ENCODE measurements around the gene SLC2A11.
"Not testable (repeated sequence)": the region's sequence is repeated elsewhere in the genome, so short reads cannot be mapped to it uniquely, and the experiment has no call there.

The SLC2A11 gene

GRCh38 chr22:23907423-23907822, 49.7 kb downstream of the SLC2A11 start:
- WGBS, 2 experiments: 68% methylated on average over 9 of the region's 10 CpGs
- not testable (repeated sequence) for H3K27me3 ChIP-seq (ENCODE audit: control insufficient read depth, insufficient read depth, low read length, poor library complexity, severe bottlenecking); H3K4me3 ChIP-seq (ENCODE audit: insufficient read depth, low read depth, low read length); H3K27ac ChIP-seq (ENCODE audit: insufficient read depth, low read depth, low read length, poor library complexity, severe bottlenecking); H3K4me1 ChIP-seq (ENCODE audit: control insufficient read depth, insufficient read depth, low read length); H3K36me3 ChIP-seq (ENCODE audit: control insufficient read depth, insufficient read depth, low read length); H3K9me3 ChIP-seq (ENCODE audit: control insufficient read depth, low read length)

GRCh38 chr22:23908587-23909205, 51.0 kb downstream of the SLC2A11 start:
- H3K4me1 ChIP-seq (ENCODE audit: control insufficient read depth, insufficient read depth, low read length): no peaks in the 10 kb centered on the region
- WGBS, 2 experiments: 79 to 81% methylated on average over 11 of the region's 11 CpGs
- H3K36me3 ChIP-seq (ENCODE audit: control insufficient read depth, insufficient read depth, low read length): no peaks in the 10 kb centered on the region
- no peak overlapping the region for H3K4me3 ChIP-seq (ENCODE audit: insufficient read depth, low read depth, low read length)
- no peaks in the 10 kb centered on the region for H3K9me3 ChIP-seq (ENCODE audit: control insufficient read depth, low read length)
- no peak overlapping the region for H3K27ac ChIP-seq (ENCODE audit: insufficient read depth, low read depth, low read length, poor library complexity, severe bottlenecking)
- H3K27me3 ChIP-seq (ENCODE audit: control insufficient read depth, insufficient read depth, low read length, poor library complexity, severe bottlenecking): no peaks in the 10 kb centered on the region

- Histone ChIP-seq H3K4me1 (ENCODE audit: control insufficient read depth, insufficient read depth, low read length) (no peaks in the 10 kb centered on the region), H3K27me3 (ENCODE audit: control insufficient read depth, insufficient read depth, low read length, poor library complexity, severe bottlenecking) (no peaks in the 10 kb centered on the region), H3K4me3 (ENCODE audit: insufficient read depth, low read depth, low read length) (no peak overlapping the region), H3K27ac (ENCODE audit: insufficient read depth, low read depth, low read length, poor library complexity, severe bottlenecking) (no peak overlapping the region), H3K9me3 (ENCODE audit: control insufficient read depth, low read length) (no peaks in the 10 kb centered on the region), H3K36me3 (ENCODE audit: control insufficient read depth, insufficient read depth, low read length) (no peaks in the 10 kb centered on the region)
- 89% methylated on average over 5 to 6 of the region's 6 CpGs for WGBS, 2 experiments
These were observed 51.7 kb downstream of the SLC2A11 start for GRCh38 chr22:23909296-23909898.

- H3K4me1 ChIP-seq (ENCODE audit: control insufficient read depth, insufficient read depth, low read length): no peaks in the 10 kb centered on the region
- no peak overlapping the region for H3K4me3 ChIP-seq (ENCODE audit: insufficient read depth, low read depth, low read length)
- H3K27ac ChIP-seq (ENCODE audit: insufficient read depth, low read depth, low read length, poor library complexity, severe bottlenecking): no peak overlapping the region
- no peaks in the 10 kb centered on the region for H3K27me3 ChIP-seq (ENCODE audit: control insufficient read depth, insufficient read depth, low read length, poor library complexity, severe bottlenecking)
- 90 to 93% methylated on average over 3 of the region's 3 CpGs for WGBS, 2 experiments
- H3K9me3 ChIP-seq (ENCODE audit: control insufficient read depth, low read length): no peaks in the 10 kb centered on the region
- no peaks in the 10 kb centered on the region for H3K36me3 ChIP-seq (ENCODE audit: control insufficient read depth, insufficient read depth, low read length)
These were observed 53.0 kb downstream of the SLC2A11 start for GRCh38 chr22:23910496-23911190.

GRCh38 chr22:23911318-23911980, 53.8 kb downstream of the SLC2A11 start:
- Histone ChIP-seq H3K4me1 (ENCODE audit: control insufficient read depth, insufficient read depth, low read length) (no peaks in the 10 kb centered on the region), H3K27ac (ENCODE audit: insufficient read depth, low read depth, low read length, poor library complexity, severe bottlenecking) (no peak overlapping the region), H3K27me3 (ENCODE audit: control insufficient read depth, insufficient read depth, low read length, poor library complexity, severe bottlenecking) (no peaks in the 10 kb centered on the region), H3K9me3 (ENCODE audit: control insufficient read depth, low read length) (no peaks in the 10 kb centered on the region), H3K36me3 (ENCODE audit: control insufficient read depth, insufficient read depth, low read length) (no peaks in the 10 kb centered on the region), H3K4me3 (ENCODE audit: insufficient read depth, low read depth, low read length) (no peak overlapping the region)
- 96 to 97% methylated on average over 12 of the region's 12 CpGs for WGBS, 2 experiments

GRCh38 chr22:23912293-23912903, 54.7 kb downstream of the SLC2A11 start:
- Histone ChIP-seq H3K27me3 (ENCODE audit: control insufficient read depth, insufficient read depth, low read length, poor library complexity, severe bottlenecking) (no peaks in the 10 kb centered on the region), H3K4me1 (ENCODE audit: control insufficient read depth, insufficient read depth, low read length) (no peaks in the 10 kb centered on the region), H3K27ac (ENCODE audit: insufficient read depth, low read depth, low read length, poor library complexity, severe bottlenecking) (no peak overlapping the region), H3K4me3 (ENCODE audit: insufficient read depth, low read depth, low read length) (no peak overlapping the region), H3K9me3 (ENCODE audit: control insufficient read depth, low read length) (no peaks in the 10 kb centered on the region), H3K36me3 (ENCODE audit: control insufficient read depth, insufficient read depth, low read length) (no peaks in the 10 kb centered on the region)
- 93 to 95% methylated on average over 9 of the region's 9 CpGs for WGBS, 2 experiments

GRCh38 chr22:23913306-23913660, 55.6 kb downstream of the SLC2A11 start:
- Histone ChIP-seq H3K27ac (ENCODE audit: insufficient read depth, low read depth, low read length, poor library complexity, severe bottlenecking) (peak overlapping the region; percentile 62), H3K9me3 (ENCODE audit: control insufficient read depth, low read length) (no peaks in the 10 kb centered on the region), H3K4me1 (ENCODE audit: control insufficient read depth, insufficient read depth, low read length) (no peaks in the 10 kb centered on the region), H3K27me3 (ENCODE audit: control insufficient read depth, insufficient read depth, low read length, poor library complexity, severe bottlenecking) (no peaks in the 10 kb centered on the region), H3K4me3 (ENCODE audit: insufficient read depth, low read depth, low read length) (peak overlapping the region; percentile 28), H3K36me3 (ENCODE audit: control insufficient read depth, insufficient read depth, low read length) (no peaks in the 10 kb centered on the region)
- WGBS, 2 experiments: 35 to 43% methylated on average over 1 of the region's 1 CpG

GRCh38 chr22:23913661-23914353, 56.1 kb downstream of the SLC2A11 start:
- no peaks in the 10 kb centered on the region for H3K36me3 ChIP-seq (ENCODE audit: control insufficient read depth, insufficient read depth, low read length)
- peak overlapping the region; percentile 28 for H3K4me3 ChIP-seq (ENCODE audit: insufficient read depth, low read depth, low read length)
- H3K27ac ChIP-seq (ENCODE audit: insufficient read depth, low read depth, low read length, poor library complexity, severe bottlenecking): peak overlapping the region; percentile 62
- H3K9me3 ChIP-seq (ENCODE audit: control insufficient read depth, low read length): no peaks in the 10 kb centered on the region
- WGBS, 2 experiments: 22 to 27% methylated on average over 42 to 44 of the region's 44 CpGs
- no peaks in the 10 kb centered on the region for H3K27me3 ChIP-seq (ENCODE audit: control insufficient read depth, insufficient read depth, low read length, poor library complexity, severe bottlenecking)
- H3K4me1 ChIP-seq (ENCODE audit: control insufficient read depth, insufficient read depth, low read length): no peaks in the 10 kb centered on the region

- H3K27ac ChIP-seq (ENCODE audit: insufficient read depth, low read depth, low read length, poor library complexity, severe bottlenecking): no peak overlapping the region
- no peaks in the 10 kb centered on the region for H3K9me3 ChIP-seq (ENCODE audit: control insufficient read depth, low read length)
- H3K27me3 ChIP-seq (ENCODE audit: control insufficient read depth, insufficient read depth, low read length, poor library complexity, severe bottlenecking): no peaks in the 10 kb centered on the region
- H3K4me3 ChIP-seq (ENCODE audit: insufficient read depth, low read depth, low read length): no peak overlapping the region
- WGBS, 2 experiments: 98 to 100% methylated on average over 3 of the region's 3 CpGs
- no peaks in the 10 kb centered on the region for H3K4me1 ChIP-seq (ENCODE audit: control insufficient read depth, insufficient read depth, low read length)
- no peaks in the 10 kb centered on the region for H3K36me3 ChIP-seq (ENCODE audit: control insufficient read depth, insufficient read depth, low read length)
These were observed 57.6 kb downstream of the SLC2A11 start for GRCh38 chr22:23915290-23915689.
